C4-2B (cell line): ENCODE measurements around the gene STXBP1.

Experiments
- ZFX ChIP-seq: fragments of 450-650 bp; IDR thresholded peaks from 2 replicates; pipeline ENCODE4 v1.6.1; 2017
- TF ChIP-seq, protein P1 (sequence below): fragments of 450-650 bp; conservative IDR thresholded peaks from 2 replicates; pipeline ENCODE4 v1.5.1; 2017; ENCODE audit warnings: mild to moderate bottlenecking

DNA sequence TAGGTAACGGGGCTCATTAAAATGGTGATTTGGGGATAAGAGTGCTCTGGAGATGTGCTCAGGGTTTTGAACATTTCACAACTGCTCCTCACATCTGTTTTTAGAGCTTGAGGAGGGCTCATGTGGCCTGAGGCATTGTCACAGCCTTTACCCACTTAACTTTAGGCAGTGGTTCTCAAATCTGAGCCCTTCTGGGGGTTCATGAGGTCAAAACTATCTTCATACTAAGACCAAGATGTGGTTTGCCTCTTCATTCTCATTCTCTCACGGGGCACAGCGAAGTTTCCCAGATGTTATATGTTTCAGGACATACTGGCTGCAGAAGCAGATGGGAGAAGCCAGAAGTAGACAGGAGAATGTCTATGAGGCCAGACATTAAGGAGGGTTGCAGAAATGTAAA is 38.4 kb downstream of the STXBP1 start:
- TF ChIP-seq, protein P1, sequence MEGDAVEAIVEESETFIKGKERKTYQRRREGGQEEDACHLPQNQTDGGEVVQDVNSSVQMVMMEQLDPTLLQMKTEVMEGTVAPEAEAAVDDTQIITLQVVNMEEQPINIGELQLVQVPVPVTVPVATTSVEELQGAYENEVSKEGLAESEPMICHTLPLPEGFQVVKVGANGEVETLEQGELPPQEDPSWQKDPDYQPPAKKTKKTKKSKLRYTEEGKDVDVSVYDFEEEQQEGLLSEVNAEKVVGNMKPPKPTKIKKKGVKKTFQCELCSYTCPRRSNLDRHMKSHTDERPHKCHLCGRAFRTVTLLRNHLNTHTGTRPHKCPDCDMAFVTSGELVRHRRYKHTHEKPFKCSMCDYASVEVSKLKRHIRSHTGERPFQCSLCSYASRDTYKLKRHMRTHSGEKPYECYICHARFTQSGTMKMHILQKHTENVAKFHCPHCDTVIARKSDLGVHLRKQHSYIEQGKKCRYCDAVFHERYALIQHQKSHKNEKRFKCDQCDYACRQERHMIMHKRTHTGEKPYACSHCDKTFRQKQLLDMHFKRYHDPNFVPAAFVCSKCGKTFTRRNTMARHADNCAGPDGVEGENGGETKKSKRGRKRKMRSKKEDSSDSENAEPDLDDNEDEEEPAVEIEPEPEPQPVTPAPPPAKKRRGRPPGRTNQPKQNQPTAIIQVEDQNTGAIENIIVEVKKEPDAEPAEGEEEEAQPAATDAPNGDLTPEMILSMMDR, result no peak
- no peak for TF ChIP-seq ZFX
